GM23338 (cell line): Measurements from ENCODE around the gene COMP. TPM values are rescaled to one million over a fixed set of nuclear protein-coding genes. Genes with fewer than 3 reads are reported as not detected.

Experiments used
- ATAC-seq: fragments of 200-7000 bp; cut with Tn5 transposase; 3 replicates; pipeline ENCODE4 v1.9.1; 2020
- DNase-seq: peaks from one replicate; pipeline ENCODE4 v3.0.0-alpha.2; 2015; ENCODE audit warnings: low spot score
- H2AFZ ChIP-seq: fragments of 200-600 bp; sonication (generic); 2 replicates; pipeline ENCODE4 v1.8.0; 2016; ENCODE audit warnings: antibody characterized with exemption, mild to moderate bottlenecking, moderate library complexity
- H3F3A ChIP-seq: fragments of 200-600 bp; sonication (generic); replicated peaks from 2 replicates; pipeline ENCODE4 v1.8.0; 2017; ENCODE audit warnings: antibody characterized with exemption, mixed run types, low read depth
- H3K27ac ChIP-seq: fragments of 200-600 bp; sonication (generic); 2 replicates; pipeline ENCODE4 v1.6.1; 2016; ENCODE audit warnings: low read depth
- H3K27me3 ChIP-seq: fragments of 200-600 bp; sonication (generic); 2 replicates; pipeline ENCODE4 v1.8.0; 2016; ENCODE audit warnings: mild to moderate bottlenecking, mixed run types, moderate library complexity; ENCODE audit not compliant: insufficient read depth
- H3K36me3 ChIP-seq: fragments of 200-600 bp; sonication (generic); 2 replicates; pipeline ENCODE4 v1.8.0; 2016; ENCODE audit warnings: mild to moderate bottlenecking; ENCODE audit not compliant: insufficient read depth
- H3K4me1 ChIP-seq: fragments of 200-600 bp; sonication (generic); 2 replicates; pipeline ENCODE4 v1.8.0; 2016; ENCODE audit warnings: mild to moderate bottlenecking, moderate library complexity; ENCODE audit not compliant: insufficient read depth
- H3K4me2 ChIP-seq: fragments of 200-600 bp; sonication (generic); 2 replicates; pipeline ENCODE4 v1.7.1; 2017; ENCODE audit warnings: mixed run types
- H3K4me3 ChIP-seq: fragments of 200-600 bp; sonication (generic); 2 replicates; pipeline ENCODE4 v1.6.1; 2016; ENCODE audit warnings: mixed run types
- H3K79me2 ChIP-seq: fragments of 200-600 bp; sonication (generic); replicated peaks from 2 replicates; pipeline ENCODE4 v1.8.0; 2017; ENCODE audit warnings: mild to moderate bottlenecking; ENCODE audit not compliant: insufficient read depth
- H3K9me2 ChIP-seq: fragments of 200-600 bp; sonication (generic); 2 replicates; pipeline ENCODE4 v1.8.0; 2017; ENCODE audit not compliant: insufficient read depth
- H4K20me1 ChIP-seq: fragments of 200-600 bp; sonication (generic); replicated peaks from 2 replicates; pipeline ENCODE4 v1.8.0; 2017; ENCODE audit warnings: mild to moderate bottlenecking; ENCODE audit not compliant: insufficient read depth
- H3K27ac Mint-ChIP-seq: 2 replicates; pipeline ENCODE4 v1.8.0; 2020; ENCODE audit warnings: inconsistent platforms, mild to moderate bottlenecking, moderate library complexity, mixed read lengths
- H3K27me3 Mint-ChIP-seq: 3 replicates; pipeline ENCODE4 v1.8.0; 2022; ENCODE audit warnings: low read depth, mild to moderate bottlenecking, moderate library complexity, mixed read lengths, inconsistent platforms; ENCODE audit not compliant: insufficient read depth, poor library complexity
- H3K36me3 Mint-ChIP-seq: 3 replicates; pipeline ENCODE4 v1.8.0; 2021; ENCODE audit warnings: low read depth, mild to moderate bottlenecking, inconsistent platforms, moderate library complexity, mixed read lengths
- H3K4me1 Mint-ChIP-seq: 3 replicates; pipeline ENCODE4 v1.8.0; 2020; ENCODE audit warnings: mild to moderate bottlenecking, inconsistent platforms, mixed read lengths
- H3K4me3 Mint-ChIP-seq: 3 replicates; pipeline ENCODE4 v1.8.0; 2021; ENCODE audit warnings: moderate library complexity, mild to moderate bottlenecking, inconsistent platforms, mixed read lengths
- H3K9me3 Mint-ChIP-seq: 3 replicates; pipeline ENCODE4 v1.8.0; 2020; ENCODE audit warnings: moderate library complexity, mild to moderate bottlenecking, inconsistent platforms, mixed read lengths
- EZH2phosphoT487 ChIP-seq: fragments of 200-600 bp; sonication (generic); IDR thresholded peaks from one replicate; pipeline ENCODE4 v1.8.1; 2018; ENCODE audit warnings: antibody characterized with exemption; ENCODE audit not compliant: unreplicated experiment
- JUNB ChIP-seq: IDR thresholded peaks from one replicate; pipeline ENCODE4 v1.6.1; 2016; ENCODE audit warnings: antibody characterized with exemption; ENCODE audit not compliant: unreplicated experiment
- NANOG ChIP-seq: IDR thresholded peaks from 2 replicates; pipeline ENCODE4 v1.6.1; 2016; ENCODE audit warnings: antibody characterized with exemption, borderline replicate concordance
- POLR2AphosphoS5 ChIP-seq: IDR thresholded peaks from 2 replicates; pipeline ENCODE4 v1.6.1; 2016; ENCODE audit warnings: antibody characterized with exemption, low read depth
- ZNF114 ChIP-seq: fragments of 250-450 bp; sonication (Bioruptor Pico); IDR thresholded peaks from 2 replicates; pipeline ENCODE4 v1.5.0; 2020; ENCODE audit warnings: mild to moderate bottlenecking, moderate library complexity
- ZNF331 ChIP-seq: fragments of 250-450 bp; sonication (Bioruptor Pico); IDR thresholded peaks from 2 replicates; pipeline ENCODE4 v1.5.0; 2020; ENCODE audit warnings: low read depth, mild to moderate bottlenecking, moderate library complexity
- polyA plus RNA-seq: library from polyadenylated mRNA; unstranded; fragments of >200 nt; fragmentation: Nextera tagmentation; extraction: Ambion mirVana; gene quantifications from 2 replicates; pipeline ENCODE4 v1.2.1, GENCODE V29; 2016
- total RNA-seq: library from RNA; depleted of rRNA; stranded (reverse); fragments of >200 nt; shearing (Covaris generic); gene quantifications from 2 replicates; pipeline ENCODE4 v1.2.3, GENCODE V29; 2014
- TF ChIP-seq, protein P1 (sequence below), 2 experiments: fragments of 200-600 bp in 1 of 2; sonication (generic) in 1 of 2; conservative IDR thresholded peaks; 2 replicates each; pipeline versions ENCODE4 v1.5.1 to v1.6.1; 2016 to 2017; ENCODE audit warnings: antibody characterized with exemption in 2 of 2, low read depth in 2 of 2, mild to moderate bottlenecking in 2 of 2, moderate library complexity in 1 of 2
- TF ChIP-seq, protein P2 (sequence below): fragments of 250-450 bp; sonication (Bioruptor Pico); IDR thresholded peaks from 2 replicates; pipeline ENCODE4 v1.5.0; 2020; ENCODE audit warnings: mild to moderate bottlenecking, moderate library complexity
- TF ChIP-seq, protein P3 (sequence below): IDR thresholded peaks from 2 replicates; pipeline ENCODE4 v1.6.1; 2016; ENCODE audit warnings: antibody characterized with exemption
- TF ChIP-seq, protein P4 (sequence below): IDR thresholded peaks from one replicate; pipeline ENCODE4 v1.6.1; 2018; ENCODE audit warnings: antibody characterized with exemption; ENCODE audit not compliant: unreplicated experiment

Gene COMP
- total and polyA plus RNA-seq, 2 experiments from 2014 or later, result 0.58 to 0.63 TPM

DNA sequence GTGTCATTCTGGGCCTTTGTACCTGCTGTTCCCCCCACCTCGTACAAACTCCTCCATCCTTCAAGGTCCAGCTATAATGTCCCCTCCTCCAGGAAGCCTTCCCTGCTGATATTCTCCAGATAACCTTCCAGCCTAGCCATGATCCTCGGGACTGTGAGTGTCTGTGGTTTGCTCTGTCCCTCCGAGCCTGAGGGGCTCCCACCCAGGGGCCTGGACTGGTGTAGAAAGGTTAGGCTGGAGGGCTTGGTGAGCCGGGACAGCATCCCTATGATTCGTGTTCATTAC, 2.9 kb upstream of the COMP start:
- Histone ChIP-seq H3K79me2 (no peaks in the 10 kb centered on the region), H3K9me2 (no peaks in the 10 kb centered on the region), H2AFZ (no peak overlapping the region), H3K27me3 (peaks cover 95% of the 10 kb centered on the region), H3K27ac (no peak overlapping the region), H3K36me3 (no peaks in the 10 kb centered on the region), H3F3A (no peaks in the 10 kb centered on the region), H4K20me1 (peaks cover 11% of the 10 kb centered on the region), H3K4me1 (peaks cover 9% of the 10 kb centered on the region; the same call in 1 of the 2 replicates), H3K4me3 (no peak overlapping the region), H3K4me2 (no peak overlapping the region)
- no peaks in the 10 kb centered on the region; the same call in 1 of the 3 replicates for H3K9me3 Mint-ChIP-seq
- DNase-seq (no peak), ATAC-seq (no peak)
- H3K27me3 Mint-ChIP-seq, result peaks cover 70% of the 10 kb centered on the region
- no peak overlapping the region for H3K4me3 Mint-ChIP-seq
- H3K36me3 Mint-ChIP-seq, result no peaks in the 10 kb centered on the region; the same call in 2 of the 3 replicates
- peaks cover 7% of the 10 kb centered on the region for H3K4me1 Mint-ChIP-seq
- no peak overlapping the region for H3K27ac Mint-ChIP-seq
- TF ChIP-seq ZNF114 (CRISPR knock-in tag) (no peak), JUNB (no peak), NANOG (no peak), ZNF331 (CRISPR knock-in tag) (no peak), EZH2phosphoT487 (no peak), POLR2AphosphoS5 (no peak)
- TF ChIP-seq, protein P1, sequence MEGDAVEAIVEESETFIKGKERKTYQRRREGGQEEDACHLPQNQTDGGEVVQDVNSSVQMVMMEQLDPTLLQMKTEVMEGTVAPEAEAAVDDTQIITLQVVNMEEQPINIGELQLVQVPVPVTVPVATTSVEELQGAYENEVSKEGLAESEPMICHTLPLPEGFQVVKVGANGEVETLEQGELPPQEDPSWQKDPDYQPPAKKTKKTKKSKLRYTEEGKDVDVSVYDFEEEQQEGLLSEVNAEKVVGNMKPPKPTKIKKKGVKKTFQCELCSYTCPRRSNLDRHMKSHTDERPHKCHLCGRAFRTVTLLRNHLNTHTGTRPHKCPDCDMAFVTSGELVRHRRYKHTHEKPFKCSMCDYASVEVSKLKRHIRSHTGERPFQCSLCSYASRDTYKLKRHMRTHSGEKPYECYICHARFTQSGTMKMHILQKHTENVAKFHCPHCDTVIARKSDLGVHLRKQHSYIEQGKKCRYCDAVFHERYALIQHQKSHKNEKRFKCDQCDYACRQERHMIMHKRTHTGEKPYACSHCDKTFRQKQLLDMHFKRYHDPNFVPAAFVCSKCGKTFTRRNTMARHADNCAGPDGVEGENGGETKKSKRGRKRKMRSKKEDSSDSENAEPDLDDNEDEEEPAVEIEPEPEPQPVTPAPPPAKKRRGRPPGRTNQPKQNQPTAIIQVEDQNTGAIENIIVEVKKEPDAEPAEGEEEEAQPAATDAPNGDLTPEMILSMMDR (conservative IDR thresholded peaks at IDR 0.05; ENCODE audit: low read depth in 2 of 2), result no peak
- TF ChIP-seq, protein P2, sequence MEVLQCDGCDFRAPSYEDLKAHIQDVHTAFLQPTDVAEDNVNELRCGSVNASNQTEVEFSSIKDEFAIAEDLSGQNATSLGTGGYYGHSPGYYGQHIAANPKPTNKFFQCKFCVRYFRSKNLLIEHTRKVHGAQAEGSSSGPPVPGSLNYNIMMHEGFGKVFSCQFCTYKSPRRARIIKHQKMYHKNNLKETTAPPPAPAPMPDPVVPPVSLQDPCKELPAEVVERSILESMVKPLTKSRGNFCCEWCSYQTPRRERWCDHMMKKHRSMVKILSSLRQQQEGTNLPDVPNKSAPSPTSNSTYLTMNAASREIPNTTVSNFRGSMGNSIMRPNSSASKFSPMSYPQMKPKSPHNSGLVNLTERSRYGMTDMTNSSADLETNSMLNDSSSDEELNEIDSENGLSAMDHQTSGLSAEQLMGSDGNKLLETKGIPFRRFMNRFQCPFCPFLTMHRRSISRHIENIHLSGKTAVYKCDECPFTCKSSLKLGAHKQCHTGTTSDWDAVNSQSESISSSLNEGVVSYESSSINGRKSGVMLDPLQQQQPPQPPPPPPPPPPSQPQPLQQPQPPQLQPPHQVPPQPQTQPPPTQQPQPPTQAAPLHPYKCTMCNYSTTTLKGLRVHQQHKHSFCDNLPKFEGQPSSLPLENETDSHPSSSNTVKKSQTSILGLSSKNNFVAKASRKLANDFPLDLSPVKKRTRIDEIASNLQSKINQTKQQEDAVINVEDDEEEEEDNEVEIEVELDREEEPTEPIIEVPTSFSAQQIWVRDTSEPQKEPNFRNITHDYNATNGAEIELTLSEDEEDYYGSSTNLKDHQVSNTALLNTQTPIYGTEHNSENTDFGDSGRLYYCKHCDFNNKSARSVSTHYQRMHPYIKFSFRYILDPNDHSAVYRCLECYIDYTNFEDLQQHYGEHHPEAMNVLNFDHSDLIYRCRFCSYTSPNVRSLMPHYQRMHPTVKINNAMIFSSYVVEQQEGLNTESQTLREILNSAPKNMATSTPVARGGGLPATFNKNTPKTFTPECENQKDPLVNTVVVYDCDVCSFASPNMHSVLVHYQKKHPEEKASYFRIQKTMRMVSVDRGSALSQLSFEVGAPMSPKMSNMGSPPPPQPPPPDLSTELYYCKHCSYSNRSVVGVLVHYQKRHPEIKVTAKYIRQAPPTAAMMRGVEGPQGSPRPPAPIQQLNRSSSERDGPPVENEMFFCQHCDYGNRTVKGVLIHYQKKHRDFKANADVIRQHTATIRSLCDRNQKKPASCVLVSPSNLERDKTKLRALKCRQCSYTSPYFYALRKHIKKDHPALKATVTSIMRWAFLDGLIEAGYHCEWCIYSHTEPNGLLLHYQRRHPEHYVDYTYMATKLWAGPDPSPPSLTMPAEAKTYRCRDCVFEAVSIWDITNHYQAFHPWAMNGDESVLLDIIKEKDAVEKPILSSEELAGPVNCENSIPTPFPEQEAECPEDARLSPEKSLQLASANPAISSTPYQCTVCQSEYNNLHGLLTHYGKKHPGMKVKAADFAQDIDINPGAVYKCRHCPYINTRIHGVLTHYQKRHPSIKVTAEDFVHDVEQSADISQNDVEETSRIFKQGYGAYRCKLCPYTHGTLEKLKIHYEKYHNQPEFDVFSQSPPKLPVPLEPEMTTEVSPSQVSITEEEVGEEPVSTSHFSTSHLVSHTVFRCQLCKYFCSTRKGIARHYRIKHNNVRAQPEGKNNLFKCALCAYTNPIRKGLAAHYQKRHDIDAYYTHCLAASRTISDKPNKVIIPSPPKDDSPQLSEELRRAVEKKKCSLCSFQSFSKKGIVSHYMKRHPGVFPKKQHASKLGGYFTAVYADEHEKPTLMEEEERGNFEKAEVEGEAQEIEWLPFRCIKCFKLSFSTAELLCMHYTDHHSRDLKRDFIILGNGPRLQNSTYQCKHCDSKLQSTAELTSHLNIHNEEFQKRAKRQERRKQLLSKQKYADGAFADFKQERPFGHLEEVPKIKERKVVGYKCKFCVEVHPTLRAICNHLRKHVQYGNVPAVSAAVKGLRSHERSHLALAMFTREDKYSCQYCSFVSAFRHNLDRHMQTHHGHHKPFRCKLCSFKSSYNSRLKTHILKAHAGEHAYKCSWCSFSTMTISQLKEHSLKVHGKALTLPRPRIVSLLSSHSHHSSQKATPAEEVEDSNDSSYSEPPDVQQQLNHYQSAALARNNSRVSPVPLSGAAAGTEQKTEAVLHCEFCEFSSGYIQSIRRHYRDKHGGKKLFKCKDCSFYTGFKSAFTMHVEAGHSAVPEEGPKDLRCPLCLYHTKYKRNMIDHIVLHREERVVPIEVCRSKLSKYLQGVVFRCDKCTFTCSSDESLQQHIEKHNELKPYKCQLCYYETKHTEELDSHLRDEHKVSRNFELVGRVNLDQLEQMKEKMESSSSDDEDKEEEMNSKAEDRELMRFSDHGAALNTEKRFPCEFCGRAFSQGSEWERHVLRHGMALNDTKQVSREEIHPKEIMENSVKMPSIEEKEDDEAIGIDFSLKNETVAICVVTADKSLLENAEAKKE (CRISPR knock-in tag), result no peak
- TF ChIP-seq, protein P3, sequence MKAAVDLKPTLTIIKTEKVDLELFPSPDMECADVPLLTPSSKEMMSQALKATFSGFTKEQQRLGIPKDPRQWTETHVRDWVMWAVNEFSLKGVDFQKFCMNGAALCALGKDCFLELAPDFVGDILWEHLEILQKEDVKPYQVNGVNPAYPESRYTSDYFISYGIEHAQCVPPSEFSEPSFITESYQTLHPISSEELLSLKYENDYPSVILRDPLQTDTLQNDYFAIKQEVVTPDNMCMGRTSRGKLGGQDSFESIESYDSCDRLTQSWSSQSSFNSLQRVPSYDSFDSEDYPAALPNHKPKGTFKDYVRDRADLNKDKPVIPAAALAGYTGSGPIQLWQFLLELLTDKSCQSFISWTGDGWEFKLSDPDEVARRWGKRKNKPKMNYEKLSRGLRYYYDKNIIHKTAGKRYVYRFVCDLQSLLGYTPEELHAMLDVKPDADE, result no peak
- TF ChIP-seq, protein P4, sequence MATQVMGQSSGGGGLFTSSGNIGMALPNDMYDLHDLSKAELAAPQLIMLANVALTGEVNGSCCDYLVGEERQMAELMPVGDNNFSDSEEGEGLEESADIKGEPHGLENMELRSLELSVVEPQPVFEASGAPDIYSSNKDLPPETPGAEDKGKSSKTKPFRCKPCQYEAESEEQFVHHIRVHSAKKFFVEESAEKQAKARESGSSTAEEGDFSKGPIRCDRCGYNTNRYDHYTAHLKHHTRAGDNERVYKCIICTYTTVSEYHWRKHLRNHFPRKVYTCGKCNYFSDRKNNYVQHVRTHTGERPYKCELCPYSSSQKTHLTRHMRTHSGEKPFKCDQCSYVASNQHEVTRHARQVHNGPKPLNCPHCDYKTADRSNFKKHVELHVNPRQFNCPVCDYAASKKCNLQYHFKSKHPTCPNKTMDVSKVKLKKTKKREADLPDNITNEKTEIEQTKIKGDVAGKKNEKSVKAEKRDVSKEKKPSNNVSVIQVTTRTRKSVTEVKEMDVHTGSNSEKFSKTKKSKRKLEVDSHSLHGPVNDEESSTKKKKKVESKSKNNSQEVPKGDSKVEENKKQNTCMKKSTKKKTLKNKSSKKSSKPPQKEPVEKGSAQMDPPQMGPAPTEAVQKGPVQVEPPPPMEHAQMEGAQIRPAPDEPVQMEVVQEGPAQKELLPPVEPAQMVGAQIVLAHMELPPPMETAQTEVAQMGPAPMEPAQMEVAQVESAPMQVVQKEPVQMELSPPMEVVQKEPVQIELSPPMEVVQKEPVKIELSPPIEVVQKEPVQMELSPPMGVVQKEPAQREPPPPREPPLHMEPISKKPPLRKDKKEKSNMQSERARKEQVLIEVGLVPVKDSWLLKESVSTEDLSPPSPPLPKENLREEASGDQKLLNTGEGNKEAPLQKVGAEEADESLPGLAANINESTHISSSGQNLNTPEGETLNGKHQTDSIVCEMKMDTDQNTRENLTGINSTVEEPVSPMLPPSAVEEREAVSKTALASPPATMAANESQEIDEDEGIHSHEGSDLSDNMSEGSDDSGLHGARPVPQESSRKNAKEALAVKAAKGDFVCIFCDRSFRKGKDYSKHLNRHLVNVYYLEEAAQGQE, result no peak
